ENCODE measurements around the gene TTC21A.
A peak's percentile ranks its signal among the peaks of the same experiment; 100 is the strongest.
"Not testable (repeated sequence)": the region's sequence is repeated elsewhere in the genome, so short reads cannot be mapped to it uniquely, and the experiment has no call there.

The TTC21A gene

GRCh38 chr3:39107388-39108199 is at the start of gene TTC21A, which contains the start of gene GORASP1:
Gene TTC21A, plus strand, starts transcription at chr3:39107680. Its CDS starts 158 bp downstream, at chr3:39107838.
Gene GORASP1, minus strand, starts transcription at chr3:39107627. Its CDS starts 86 bp downstream, at chr3:39107541.
- DNase-seq, result peak; percentile 87

GRCh38 chr3:39061228-39061627 is 46.3 kb upstream of the TTC21A start:
- not testable (repeated sequence) for DNase-seq

- DNase-seq, result no peak
These were observed 45.3 kb upstream of the TTC21A start for GRCh38 chr3:39062180-39062579.

- DNase-seq, result no peak
These were observed 44.3 kb upstream of the TTC21A start for GRCh38 chr3:39063143-39063542.

GRCh38 chr3:39064646-39065045 is 42.8 kb upstream of the TTC21A start:
- no peak for DNase-seq

- no peak for DNase-seq
These were observed 42.3 kb upstream of the TTC21A start for GRCh38 chr3:39065197-39065596.

- DNase-seq, result no peak
These were observed 40.2 kb upstream of the TTC21A start for GRCh38 chr3:39067286-39067685.

GRCh38 chr3:39068556-39068955 is 38.9 kb upstream of the TTC21A start:
- no peak for DNase-seq

- no peak for DNase-seq
These were observed 31.6 kb upstream of the TTC21A start for GRCh38 chr3:39075910-39076309.

GRCh38 chr3:39079530-39079929 is 27.9 kb upstream of the TTC21A start:
- DNase-seq, result no peak

- DNase-seq, result no peak
These were observed 27.5 kb upstream of the TTC21A start for GRCh38 chr3:39080026-39080425.

GRCh38 chr3:39082666-39083313 is 24.7 kb upstream of the TTC21A start:
- DNase-seq, result no peak

- no peak for DNase-seq
These were observed 21.3 kb upstream of the TTC21A start for GRCh38 chr3:39086144-39086543.

- DNase-seq, result no peak
These were observed 19.0 kb upstream of the TTC21A start for GRCh38 chr3:39088456-39088855.

GRCh38 chr3:39088889-39089288 is 18.6 kb upstream of the TTC21A start:
- no peak for DNase-seq

- no peak for DNase-seq
These were observed 16.6 kb upstream of the TTC21A start for GRCh38 chr3:39090922-39091321.

- DNase-seq, result no peak
These were observed 12.4 kb upstream of the TTC21A start for GRCh38 chr3:39094851-39095677.

- DNase-seq, result no peak
These were observed 11.7 kb upstream of the TTC21A start for GRCh38 chr3:39095778-39096177.

- no peak for DNase-seq
These were observed 10.7 kb upstream of the TTC21A start for GRCh38 chr3:39096775-39097174.

GRCh38 chr3:39097716-39098472 is 9.6 kb upstream of the TTC21A start:
- no peak for DNase-seq

GRCh38 chr3:39098473-39099000 is 8.9 kb upstream of the TTC21A start:
- no peak for DNase-seq

- DNase-seq, result no peak
These were observed 8.2 kb upstream of the TTC21A start for GRCh38 chr3:39099242-39099641.
